ENCODE measurements around the gene MYH9. TPM values are rescaled to one million over a fixed set of nuclear protein-coding genes. Genes with fewer than 3 reads are reported as not detected.

MYH9 gene
- total RNA-seq, 1 donor from 2014 or later, result 1,853 TPM

GRCh38 chr22:36423461-36424404 lies 36.0 kb upstream of the MYH9 start:
- H3K27me3 Mint-ChIP-seq (ENCODE audit: low read depth), result no peaks in the 10 kb centered on the region
- no peaks in the 10 kb centered on the region for H3K9me3 Mint-ChIP-seq (ENCODE audit: low read depth)
- H3K4me3 Mint-ChIP-seq (ENCODE audit: unreplicated experiment), result no peak overlapping the region
- H3K36me3 Mint-ChIP-seq (ENCODE audit: low read depth), result no peaks in the 10 kb centered on the region
- peaks cover 49% of the 10 kb centered on the region for H3K4me1 Mint-ChIP-seq (ENCODE audit: low read depth)
- peak overlapping the region; percentile 59 for H3K27ac Mint-ChIP-seq (ENCODE audit: unreplicated experiment)
- DNase-seq (ENCODE audit: low spot score), result no peak
- TF ChIP-seq, protein P1, sequence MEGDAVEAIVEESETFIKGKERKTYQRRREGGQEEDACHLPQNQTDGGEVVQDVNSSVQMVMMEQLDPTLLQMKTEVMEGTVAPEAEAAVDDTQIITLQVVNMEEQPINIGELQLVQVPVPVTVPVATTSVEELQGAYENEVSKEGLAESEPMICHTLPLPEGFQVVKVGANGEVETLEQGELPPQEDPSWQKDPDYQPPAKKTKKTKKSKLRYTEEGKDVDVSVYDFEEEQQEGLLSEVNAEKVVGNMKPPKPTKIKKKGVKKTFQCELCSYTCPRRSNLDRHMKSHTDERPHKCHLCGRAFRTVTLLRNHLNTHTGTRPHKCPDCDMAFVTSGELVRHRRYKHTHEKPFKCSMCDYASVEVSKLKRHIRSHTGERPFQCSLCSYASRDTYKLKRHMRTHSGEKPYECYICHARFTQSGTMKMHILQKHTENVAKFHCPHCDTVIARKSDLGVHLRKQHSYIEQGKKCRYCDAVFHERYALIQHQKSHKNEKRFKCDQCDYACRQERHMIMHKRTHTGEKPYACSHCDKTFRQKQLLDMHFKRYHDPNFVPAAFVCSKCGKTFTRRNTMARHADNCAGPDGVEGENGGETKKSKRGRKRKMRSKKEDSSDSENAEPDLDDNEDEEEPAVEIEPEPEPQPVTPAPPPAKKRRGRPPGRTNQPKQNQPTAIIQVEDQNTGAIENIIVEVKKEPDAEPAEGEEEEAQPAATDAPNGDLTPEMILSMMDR (IDR thresholded peaks at IDR 0.05), result no peak

GRCh38 chr22:36422287-36423014 lies 34.7 kb upstream of the MYH9 start:
- Mint-ChIP-seq H3K4me3 (ENCODE audit: unreplicated experiment) (no peak overlapping the region), H3K4me1 (ENCODE audit: low read depth) (peaks cover 51% of the 10 kb centered on the region), H3K27me3 (ENCODE audit: low read depth) (no peaks in the 10 kb centered on the region), H3K36me3 (ENCODE audit: low read depth) (no peaks in the 10 kb centered on the region), H3K27ac (ENCODE audit: unreplicated experiment) (no peak overlapping the region), H3K9me3 (ENCODE audit: low read depth) (no peaks in the 10 kb centered on the region)
- TF ChIP-seq, protein P1 (IDR thresholded peaks at IDR 0.05), result no peak
- DNase-seq (ENCODE audit: low spot score), result no peak

GRCh38 chr22:36419912-36420882 lies 32.4 kb upstream of the MYH9 start:
- no peaks in the 10 kb centered on the region for H3K27me3 Mint-ChIP-seq (ENCODE audit: low read depth)
- no peak for DNase-seq (ENCODE audit: low spot score)
- H3K4me3 Mint-ChIP-seq (ENCODE audit: unreplicated experiment), result peak overlapping the region; percentile 45
- H3K4me1 Mint-ChIP-seq (ENCODE audit: low read depth), result peaks cover 42% of the 10 kb centered on the region
- H3K27ac Mint-ChIP-seq (ENCODE audit: unreplicated experiment), result peak overlapping the region; percentile 88
- H3K9me3 Mint-ChIP-seq (ENCODE audit: low read depth), result no peaks in the 10 kb centered on the region
- no peaks in the 10 kb centered on the region for H3K36me3 Mint-ChIP-seq (ENCODE audit: low read depth)
- TF ChIP-seq, protein P1 (IDR thresholded peaks at IDR 0.05), result no peak

DNA sequence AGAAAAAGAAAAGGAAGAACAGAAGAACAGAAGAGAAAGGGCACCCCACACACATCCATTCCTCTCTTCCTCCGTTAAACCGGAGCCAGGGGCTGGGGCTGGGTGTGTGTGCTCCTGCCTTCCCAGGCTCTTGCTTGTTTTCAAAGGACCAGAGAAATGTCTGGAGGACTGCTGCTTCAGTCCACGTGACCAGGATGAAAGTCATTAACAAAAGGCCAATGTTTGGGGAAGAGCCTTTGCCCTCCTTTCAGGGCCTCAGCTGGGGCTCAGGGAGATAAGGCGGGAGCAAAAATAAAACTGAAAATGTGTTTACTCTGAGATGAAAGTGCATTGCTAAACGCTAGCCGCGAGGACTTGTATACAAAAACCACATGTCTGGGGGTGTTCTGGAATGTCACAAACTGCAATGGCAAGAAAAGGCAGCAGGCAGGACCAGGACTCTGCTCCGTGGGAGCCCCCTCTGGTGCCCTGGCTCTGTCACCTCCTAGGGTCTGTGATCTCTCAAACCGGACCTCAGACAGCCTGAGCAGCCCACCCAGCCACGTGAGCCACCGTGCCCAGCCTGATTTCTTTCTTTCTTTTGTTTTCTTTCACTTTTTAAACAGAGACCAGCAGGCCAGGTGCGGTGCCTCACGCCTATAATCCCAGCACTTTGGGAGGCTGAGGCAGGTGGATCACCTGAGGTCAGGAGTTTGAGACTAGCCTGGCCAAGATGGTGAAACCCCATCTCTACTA lies 31.6 kb upstream of the MYH9 start:
- TF ChIP-seq, protein P1 (IDR thresholded peaks at IDR 0.05), result no peak
- no peaks in the 10 kb centered on the region for H3K36me3 Mint-ChIP-seq (ENCODE audit: low read depth)
- peaks cover 39% of the 10 kb centered on the region for H3K4me1 Mint-ChIP-seq (ENCODE audit: low read depth)
- H3K9me3 Mint-ChIP-seq (ENCODE audit: low read depth), result no peaks in the 10 kb centered on the region
- H3K4me3 Mint-ChIP-seq (ENCODE audit: unreplicated experiment), result peak overlapping the region; percentile 45
- no peak for DNase-seq (ENCODE audit: low spot score)
- H3K27me3 Mint-ChIP-seq (ENCODE audit: low read depth), result no peaks in the 10 kb centered on the region
- peak overlapping the region; percentile 88 for H3K27ac Mint-ChIP-seq (ENCODE audit: unreplicated experiment)
